GM10847 (cell line): ENCODE measurements around the gene GCSAM.

Source experiments
- POLR2A ChIP-seq: IDR thresholded peaks from 2 replicates; pipeline ENCODE4 v1.6.1; 2011; ENCODE audit not compliant: insufficient read length; ENCODE audit errors: extremely low read depth

Gene GCSAM

GRCh38 chr3:112134335-112135124, 1.5 kb upstream of the GCSAM start:
- no peak for TF ChIP-seq POLR2A

- no peak for TF ChIP-seq POLR2A
Measured at GRCh38 chr3:112133626-112134334, 732 bp upstream of the GCSAM start.

- no peak for TF ChIP-seq POLR2A
Measured at GRCh38 chr3:112132554-112132953, 494 bp downstream of the GCSAM start.

- TF ChIP-seq POLR2A: no peak
Measured at GRCh38 chr3:112132088-112132487, 960 bp downstream of the GCSAM start.

GRCh38 chr3:112131111-112131510, 1.9 kb downstream of the GCSAM start:
- no peak for TF ChIP-seq POLR2A

GRCh38 chr3:112130638-112130993, 2.4 kb downstream of the GCSAM start:
- TF ChIP-seq POLR2A: no peak

GRCh38 chr3:112129925-112130637, 3.0 kb downstream of the GCSAM start:
- no peak for TF ChIP-seq POLR2A

- TF ChIP-seq POLR2A: no peak
Measured at GRCh38 chr3:112128843-112129727, 4.0 kb downstream of the GCSAM start.

GRCh38 chr3:112127522-112128494, 5.2 kb downstream of the GCSAM start:
- no peak for TF ChIP-seq POLR2A

- TF ChIP-seq POLR2A: no peak
Measured at GRCh38 chr3:112126511-112126911, 6.5 kb downstream of the GCSAM start.

GRCh38 chr3:112124907-112125607, 8.0 kb downstream of the GCSAM start:
- TF ChIP-seq POLR2A: no peak

- TF ChIP-seq POLR2A: no peak
Measured at GRCh38 chr3:112123548-112123947, 9.5 kb downstream of the GCSAM start.

- TF ChIP-seq POLR2A: no peak
Measured at GRCh38 chr3:112122870-112123269, 10.2 kb downstream of the GCSAM start.
